ENCODE results near the gene MAN1C1.

DNA sequence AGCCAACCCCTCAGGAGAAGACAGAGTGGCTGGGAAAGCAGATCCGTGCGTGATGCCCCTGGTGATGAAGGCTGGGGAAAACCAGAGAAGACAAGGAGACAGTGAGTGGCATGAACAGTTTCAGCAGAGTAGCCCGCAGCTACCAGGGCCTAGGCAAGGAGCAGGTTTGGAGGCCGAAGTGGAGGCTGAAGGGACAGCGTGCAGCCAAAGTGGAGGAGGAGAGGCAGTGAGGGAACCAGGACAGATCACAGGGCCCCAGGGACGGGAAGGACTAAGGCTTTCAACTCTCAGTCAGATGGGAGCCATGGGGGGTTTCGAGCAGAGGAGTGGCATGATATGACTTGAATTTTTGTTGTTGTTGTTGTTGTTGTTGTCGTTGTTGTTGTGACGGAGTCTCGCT, 123.5 kb downstream of the MAN1C1 start:
- TF ChIP-seq, protein P1, sequence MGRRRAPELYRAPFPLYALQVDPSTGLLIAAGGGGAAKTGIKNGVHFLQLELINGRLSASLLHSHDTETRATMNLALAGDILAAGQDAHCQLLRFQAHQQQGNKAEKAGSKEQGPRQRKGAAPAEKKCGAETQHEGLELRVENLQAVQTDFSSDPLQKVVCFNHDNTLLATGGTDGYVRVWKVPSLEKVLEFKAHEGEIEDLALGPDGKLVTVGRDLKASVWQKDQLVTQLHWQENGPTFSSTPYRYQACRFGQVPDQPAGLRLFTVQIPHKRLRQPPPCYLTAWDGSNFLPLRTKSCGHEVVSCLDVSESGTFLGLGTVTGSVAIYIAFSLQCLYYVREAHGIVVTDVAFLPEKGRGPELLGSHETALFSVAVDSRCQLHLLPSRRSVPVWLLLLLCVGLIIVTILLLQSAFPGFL (CRISPR knock-in tag; IDR thresholded peaks at IDR 0.05; ENCODE audit: borderline replicate concordance) = no peak
- TF ChIP-seq, protein P2, sequence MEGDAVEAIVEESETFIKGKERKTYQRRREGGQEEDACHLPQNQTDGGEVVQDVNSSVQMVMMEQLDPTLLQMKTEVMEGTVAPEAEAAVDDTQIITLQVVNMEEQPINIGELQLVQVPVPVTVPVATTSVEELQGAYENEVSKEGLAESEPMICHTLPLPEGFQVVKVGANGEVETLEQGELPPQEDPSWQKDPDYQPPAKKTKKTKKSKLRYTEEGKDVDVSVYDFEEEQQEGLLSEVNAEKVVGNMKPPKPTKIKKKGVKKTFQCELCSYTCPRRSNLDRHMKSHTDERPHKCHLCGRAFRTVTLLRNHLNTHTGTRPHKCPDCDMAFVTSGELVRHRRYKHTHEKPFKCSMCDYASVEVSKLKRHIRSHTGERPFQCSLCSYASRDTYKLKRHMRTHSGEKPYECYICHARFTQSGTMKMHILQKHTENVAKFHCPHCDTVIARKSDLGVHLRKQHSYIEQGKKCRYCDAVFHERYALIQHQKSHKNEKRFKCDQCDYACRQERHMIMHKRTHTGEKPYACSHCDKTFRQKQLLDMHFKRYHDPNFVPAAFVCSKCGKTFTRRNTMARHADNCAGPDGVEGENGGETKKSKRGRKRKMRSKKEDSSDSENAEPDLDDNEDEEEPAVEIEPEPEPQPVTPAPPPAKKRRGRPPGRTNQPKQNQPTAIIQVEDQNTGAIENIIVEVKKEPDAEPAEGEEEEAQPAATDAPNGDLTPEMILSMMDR (IDR thresholded peaks at IDR 0.05) = no peak
- no peak for TF ChIP-seq TCF7 (CRISPR knock-in tag; IDR thresholded peaks at IDR 0.05; ENCODE audit: low read depth)
- TF ChIP-seq GTF2I (CRISPR knock-in tag; conservative IDR thresholded peaks at IDR 0.05) = no peak
- no peak for TF ChIP-seq NR1H2 (CRISPR knock-in tag; IDR thresholded peaks at IDR 0.05)
- TF ChIP-seq ATF1 (CRISPR knock-in tag; IDR thresholded peaks at IDR 0.05) = no peak
- TF ChIP-seq, protein P3, sequence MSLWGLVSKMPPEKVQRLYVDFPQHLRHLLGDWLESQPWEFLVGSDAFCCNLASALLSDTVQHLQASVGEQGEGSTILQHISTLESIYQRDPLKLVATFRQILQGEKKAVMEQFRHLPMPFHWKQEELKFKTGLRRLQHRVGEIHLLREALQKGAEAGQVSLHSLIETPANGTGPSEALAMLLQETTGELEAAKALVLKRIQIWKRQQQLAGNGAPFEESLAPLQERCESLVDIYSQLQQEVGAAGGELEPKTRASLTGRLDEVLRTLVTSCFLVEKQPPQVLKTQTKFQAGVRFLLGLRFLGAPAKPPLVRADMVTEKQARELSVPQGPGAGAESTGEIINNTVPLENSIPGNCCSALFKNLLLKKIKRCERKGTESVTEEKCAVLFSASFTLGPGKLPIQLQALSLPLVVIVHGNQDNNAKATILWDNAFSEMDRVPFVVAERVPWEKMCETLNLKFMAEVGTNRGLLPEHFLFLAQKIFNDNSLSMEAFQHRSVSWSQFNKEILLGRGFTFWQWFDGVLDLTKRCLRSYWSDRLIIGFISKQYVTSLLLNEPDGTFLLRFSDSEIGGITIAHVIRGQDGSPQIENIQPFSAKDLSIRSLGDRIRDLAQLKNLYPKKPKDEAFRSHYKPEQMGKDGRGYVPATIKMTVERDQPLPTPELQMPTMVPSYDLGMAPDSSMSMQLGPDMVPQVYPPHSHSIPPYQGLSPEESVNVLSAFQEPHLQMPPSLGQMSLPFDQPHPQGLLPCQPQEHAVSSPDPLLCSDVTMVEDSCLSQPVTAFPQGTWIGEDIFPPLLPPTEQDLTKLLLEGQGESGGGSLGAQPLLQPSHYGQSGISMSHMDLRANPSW (CRISPR knock-in tag; conservative IDR thresholded peaks at IDR 0.05; ENCODE audit: low read depth) = no peak
- TF ChIP-seq NR2C2 (CRISPR knock-in tag; IDR thresholded peaks at IDR 0.05) = no peak
- no peak for TF ChIP-seq ZBTB21 (CRISPR knock-in tag; IDR thresholded peaks at IDR 0.05; ENCODE audit: borderline replicate concordance)
- TF ChIP-seq NFYB (CRISPR knock-in tag; conservative IDR thresholded peaks at IDR 0.05; ENCODE audit: low read depth) = no peak

Measured in WTC11 (cell line).